ENCODE results near the gene PIGS. TPM values are rescaled to one million over a fixed set of nuclear protein-coding genes. Genes with fewer than 3 reads are reported as not detected.
"Not testable (repeated sequence)": the region's sequence is repeated elsewhere in the genome, so short reads cannot be mapped to it uniquely, and the experiment has no call there.

The PIGS gene
- total RNA-seq, 2 donors from 2014 or later = 39.6 to 44.1 TPM

DNA sequence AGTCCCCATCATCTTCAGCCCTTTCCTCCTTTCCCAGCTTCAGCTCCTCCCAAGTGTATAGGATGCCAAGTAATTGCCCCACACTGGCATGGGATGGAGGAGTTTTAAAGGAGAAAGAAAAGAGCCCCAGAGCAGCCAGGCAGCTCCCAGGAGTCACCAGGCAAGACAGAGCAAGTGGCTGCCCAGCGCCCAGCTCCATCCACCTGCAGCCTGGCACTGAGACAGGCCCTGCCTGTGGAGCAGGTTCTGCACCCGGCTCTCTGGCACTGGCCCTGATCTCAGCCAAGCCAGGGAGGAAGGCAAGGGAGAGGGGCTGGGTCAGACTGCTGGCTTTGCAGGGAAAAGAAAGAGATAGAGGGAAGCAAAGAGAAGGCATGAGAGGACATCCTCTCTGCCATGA lies 43.5 kb downstream of the PIGS start:
- no peak overlapping the region for H3K27ac Mint-ChIP-seq
- ATAC-seq (no peak), DNase-seq (ENCODE audit: low spot score in 2 of 2) (no peak)
- no peaks in the 10 kb centered on the region for H3K36me3 Mint-ChIP-seq
- no peaks in the 10 kb centered on the region for H3K9me3 Mint-ChIP-seq

DNA sequence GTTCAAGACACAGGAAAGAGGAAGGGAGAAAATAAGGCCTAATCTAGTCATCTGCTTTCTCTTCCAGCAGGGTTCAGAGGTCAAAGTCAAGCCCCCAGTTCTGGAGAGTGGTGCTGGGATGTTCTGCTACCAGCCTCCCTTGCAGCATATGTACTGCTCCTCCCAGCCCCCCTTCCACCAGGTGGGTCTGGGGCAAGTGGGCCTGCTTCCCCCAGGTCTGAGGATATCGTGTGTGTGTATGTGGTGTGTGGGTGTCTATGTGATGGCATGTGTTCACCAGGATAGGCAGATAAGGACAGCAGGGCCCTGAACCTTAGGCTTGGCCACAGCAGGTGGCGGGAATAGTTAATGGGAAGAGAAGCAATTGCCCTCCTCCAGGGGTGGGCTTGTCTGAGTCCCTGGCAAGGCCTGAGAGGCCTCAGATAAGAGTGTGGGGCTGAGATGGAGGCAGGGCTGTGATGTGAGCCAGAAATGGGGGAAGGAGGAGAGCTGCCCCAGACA lies 44.1 kb downstream of the PIGS start:
- Mint-ChIP-seq H3K9me3 (no peaks in the 10 kb centered on the region), H3K36me3 (no peaks in the 10 kb centered on the region), H3K27ac (no peak overlapping the region)
- DNase-seq (ENCODE audit: low spot score in 2 of 2) (no peak), ATAC-seq (no peak)

GRCh38 chr17:28526381-28526780 lies 44.9 kb downstream of the PIGS start:
- ATAC-seq (no peak), DNase-seq (ENCODE audit: low spot score in 2 of 2) (no peak)
- no peaks in the 10 kb centered on the region for H3K36me3 Mint-ChIP-seq
- peak overlapping the region in 1 of 2 donors; percentile 55 for H3K27ac Mint-ChIP-seq
- no peaks in the 10 kb centered on the region for H3K9me3 Mint-ChIP-seq

DNA sequence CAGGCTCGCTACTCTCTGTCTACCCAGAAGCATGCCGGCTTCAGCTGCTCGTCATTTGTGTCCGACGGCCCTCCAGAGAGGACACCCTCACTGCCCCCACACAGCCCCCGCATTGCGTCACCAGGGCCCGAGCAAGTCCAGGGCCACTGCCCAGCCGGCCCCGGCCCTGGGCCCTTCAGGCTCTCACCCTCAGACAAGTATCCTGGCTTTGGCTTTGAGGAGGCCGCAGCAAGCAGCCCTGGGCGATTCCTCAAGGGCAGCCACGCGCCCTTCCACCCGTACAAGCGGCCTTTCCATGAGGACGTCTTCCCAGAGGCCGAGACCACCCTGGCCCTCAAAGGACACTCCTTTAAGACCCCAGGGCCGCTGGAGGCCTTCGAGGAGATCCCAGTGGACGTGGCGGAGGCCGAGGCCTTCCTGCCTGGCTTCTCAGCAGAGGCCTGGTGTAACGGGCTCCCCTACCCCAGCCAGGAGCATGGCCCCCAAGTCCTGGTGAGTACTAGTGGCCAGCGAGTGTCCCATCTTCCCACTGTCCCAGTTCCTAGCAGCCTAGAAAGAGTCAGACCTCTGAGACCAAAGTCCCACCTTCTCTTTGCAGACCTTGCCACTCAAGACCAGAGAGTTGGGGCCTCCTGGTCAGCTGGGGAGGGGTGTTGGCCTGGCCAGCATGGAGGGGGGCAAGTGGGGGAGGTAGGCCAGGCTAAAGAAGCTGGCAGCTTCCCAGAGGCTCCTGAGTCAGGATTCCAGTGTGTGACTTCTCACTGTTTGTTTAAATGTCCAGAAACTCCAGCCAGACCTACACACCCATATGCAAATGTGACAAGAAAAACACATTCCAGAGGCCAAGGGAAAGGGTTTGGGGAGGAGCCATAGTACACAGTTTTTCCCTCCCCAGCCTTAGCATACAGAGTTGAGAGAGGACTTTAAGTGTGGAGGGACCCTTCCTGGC lies 46.6 kb downstream of the PIGS start:
- DNase-seq (ENCODE audit: low spot score in 2 of 2) = no peak
- H3K27ac Mint-ChIP-seq = peak overlapping the region in 1 of 2 donors; percentile 37
- no peak for ATAC-seq

GRCh38 chr17:28523876-28524275 lies 47.4 kb downstream of the PIGS start:
- H3K9me3 Mint-ChIP-seq = no peaks in the 10 kb centered on the region
- H3K36me3 Mint-ChIP-seq = no peaks in the 10 kb centered on the region
- ATAC-seq (no peak), DNase-seq (ENCODE audit: low spot score in 2 of 2) (no peak)
- H3K27ac Mint-ChIP-seq = peak overlapping the region; percentile 19 to 37

More for the DNA sequence above, 46.6 kb downstream of the PIGS start:
- Mint-ChIP-seq H3K36me3 (no peaks in the 10 kb centered on the region), H3K9me3 (no peaks in the 10 kb centered on the region)

- no peak for ATAC-seq
- no peaks in the 10 kb centered on the region for H3K9me3 Mint-ChIP-seq
- peak overlapping the region in 1 of 2 donors; percentile 19 for H3K27ac Mint-ChIP-seq
- no peak for DNase-seq (ENCODE audit: low spot score in 2 of 2)
- no peaks in the 10 kb centered on the region for H3K36me3 Mint-ChIP-seq
Observed at GRCh38 chr17:28523186-28523585, 48.1 kb downstream of the PIGS start.

DNA sequence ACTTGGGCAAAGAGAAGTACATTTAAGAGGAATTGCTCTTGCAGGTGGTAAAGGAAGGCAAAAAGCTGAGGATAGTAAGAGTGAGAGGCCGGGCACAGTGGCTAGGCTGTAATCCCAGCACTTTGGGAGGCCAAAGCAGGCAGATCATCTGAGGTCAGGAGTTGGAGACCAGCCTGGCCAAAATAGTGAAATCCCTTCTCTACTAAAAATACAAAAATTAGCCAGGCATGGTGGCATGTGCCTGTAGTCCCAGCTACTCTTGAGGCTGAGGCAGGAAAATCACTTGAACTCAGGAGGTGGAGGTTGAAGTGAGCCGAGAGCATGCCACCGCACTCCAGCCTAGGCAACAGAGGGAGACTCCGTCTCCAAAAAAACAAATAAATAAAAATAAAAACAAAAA lies 49.0 kb downstream of the PIGS start:
- not testable (repeated sequence) for H3K36me3 Mint-ChIP-seq; H3K9me3 Mint-ChIP-seq; ATAC-seq; DNase-seq (ENCODE audit: low spot score in 2 of 2); H3K27ac Mint-ChIP-seq

- Mint-ChIP-seq H3K9me3 (no peaks in the 10 kb centered on the region), H3K27ac (no peak overlapping the region), H3K36me3 (no peaks in the 10 kb centered on the region)
- no peak for DNase-seq (ENCODE audit: low spot score in 2 of 2)
- no peak for ATAC-seq
Observed at GRCh38 chr17:28521311-28522085, 49.8 kb downstream of the PIGS start.

GRCh38 chr17:28520687-28521086 lies 50.6 kb downstream of the PIGS start:
- no peak overlapping the region for H3K27ac Mint-ChIP-seq
- peaks cover 0 to 2% of the 10 kb centered on the region in 2 donors for H3K9me3 Mint-ChIP-seq
- no peak for DNase-seq (ENCODE audit: low spot score in 2 of 2)
- no peaks in the 10 kb centered on the region for H3K36me3 Mint-ChIP-seq
- ATAC-seq = no peak

DNA sequence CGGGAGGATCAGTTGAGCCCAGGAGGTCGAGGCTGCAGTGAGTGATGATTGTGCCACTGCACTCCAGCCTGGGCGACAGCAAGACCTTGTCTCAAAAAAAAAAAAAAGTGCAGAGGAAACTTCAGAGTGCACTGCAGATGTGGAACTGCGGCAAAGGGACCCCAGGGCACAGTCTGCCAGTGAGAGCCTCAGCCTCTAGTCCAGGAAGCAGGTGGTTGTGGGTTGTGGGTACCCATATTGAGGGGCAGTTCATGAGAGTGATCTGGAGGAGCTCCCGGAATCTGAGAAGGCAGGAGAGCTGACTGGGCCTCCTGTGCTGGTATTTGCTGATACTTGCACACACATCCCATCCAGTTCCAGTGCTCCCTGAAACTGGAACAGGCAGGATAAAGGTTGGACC lies 52.1 kb downstream of the PIGS start:
- ATAC-seq (no peak), DNase-seq (ENCODE audit: low spot score in 2 of 2) (no peak)
- peaks cover 0 to 2% of the 10 kb centered on the region in 2 donors for H3K9me3 Mint-ChIP-seq
- H3K27ac Mint-ChIP-seq = no peak overlapping the region
- no peaks in the 10 kb centered on the region for H3K36me3 Mint-ChIP-seq

- Mint-ChIP-seq H3K36me3 (no peaks in the 10 kb centered on the region), H3K9me3 (peaks cover 0 to 2% of the 10 kb centered on the region in 2 donors), H3K27ac (no peak overlapping the region)
- ATAC-seq (no peak), DNase-seq (ENCODE audit: low spot score in 2 of 2) (no peak)
Observed at GRCh38 chr17:28518578-28518977, 52.7 kb downstream of the PIGS start.

DNA sequence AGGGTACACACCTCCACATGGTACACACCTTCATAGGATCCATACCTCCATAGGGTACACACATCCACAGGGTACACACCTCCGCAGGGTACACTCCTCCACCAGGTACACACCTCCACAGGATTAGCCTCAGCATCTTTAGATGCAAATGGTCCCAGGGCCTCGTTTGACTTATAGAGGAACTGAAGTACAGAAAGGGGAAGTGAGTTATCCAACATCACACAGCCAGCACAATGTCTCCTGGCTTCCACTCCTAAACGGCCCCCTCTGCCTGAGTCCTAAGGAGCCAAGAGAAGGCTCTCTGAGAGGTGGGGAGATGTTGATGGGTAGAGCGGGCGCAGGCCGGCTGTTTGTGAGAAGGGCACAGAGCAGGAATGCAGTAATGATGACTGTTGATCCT lies 53.2 kb downstream of the PIGS start:
- DNase-seq (ENCODE audit: low spot score in 2 of 2) = no peak
- no peak for ATAC-seq
- no peak overlapping the region for H3K27ac Mint-ChIP-seq
- peaks cover 0 to 2% of the 10 kb centered on the region in 2 donors for H3K9me3 Mint-ChIP-seq
- H3K36me3 Mint-ChIP-seq = no peaks in the 10 kb centered on the region

DNA sequence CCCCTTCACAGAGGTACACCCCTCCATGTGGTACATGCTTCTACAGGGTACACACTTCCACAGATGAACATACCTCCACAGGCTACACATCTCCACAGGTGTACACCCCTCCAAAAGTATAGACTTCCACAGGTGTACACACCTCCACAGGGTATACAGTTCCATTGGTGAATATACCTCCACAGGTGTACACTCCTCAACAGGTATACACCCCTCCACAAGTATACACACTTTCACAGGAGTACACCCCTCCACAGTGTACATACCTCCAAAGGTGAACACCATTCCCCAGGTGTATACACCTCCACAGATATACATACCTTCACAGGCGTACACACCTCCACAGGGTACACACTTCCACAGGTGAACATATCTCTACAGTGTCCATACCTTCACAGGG lies 55.8 kb downstream of the PIGS start:
- ATAC-seq = no peak
- no peak for DNase-seq (ENCODE audit: low spot score in 2 of 2)
- Mint-ChIP-seq H3K9me3 (peaks cover 0 to 2% of the 10 kb centered on the region in 2 donors), H3K36me3 (no peaks in the 10 kb centered on the region), H3K27ac (no peak overlapping the region)

GRCh38 chr17:28514561-28515002 lies 56.7 kb downstream of the PIGS start:
- H3K27ac Mint-ChIP-seq = no peak overlapping the region
- no peak for ATAC-seq
- peaks cover 0 to 2% of the 10 kb centered on the region in 2 donors for H3K9me3 Mint-ChIP-seq

DNA sequence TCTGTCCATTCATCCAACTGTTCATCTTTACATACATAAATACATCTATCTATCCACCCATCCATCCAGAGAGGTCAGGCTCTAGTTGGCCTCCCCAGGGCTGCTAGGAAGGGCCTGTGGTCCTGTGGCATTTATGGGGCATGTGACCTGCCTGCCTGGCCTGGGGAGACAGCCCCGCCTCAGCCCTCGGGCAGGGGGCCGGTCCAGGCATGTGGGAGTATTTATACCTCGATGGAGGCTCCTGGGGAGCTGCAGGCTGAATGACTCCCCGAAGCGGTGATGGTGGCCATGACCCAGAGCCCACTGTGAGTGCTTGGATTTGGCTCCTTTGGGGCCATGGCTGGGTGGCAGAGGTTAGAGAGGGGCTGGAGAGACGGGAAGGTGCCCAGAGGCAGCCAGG lies 57.8 kb downstream of the PIGS start:
- ATAC-seq (no peak), DNase-seq (ENCODE audit: low spot score in 2 of 2) (no peak)
- peak overlapping the region in 1 of 2 donors; percentile 23 for H3K27ac Mint-ChIP-seq
- no peaks in the 10 kb centered on the region for H3K36me3 Mint-ChIP-seq
- H3K9me3 Mint-ChIP-seq = peaks cover 0 to 2% of the 10 kb centered on the region in 2 donors

More at GRCh38 chr17:28514561-28515002, 56.7 kb downstream of the PIGS start:
- H3K36me3 Mint-ChIP-seq = no peaks in the 10 kb centered on the region
- no peak for DNase-seq (ENCODE audit: low spot score in 2 of 2)

GRCh38 chr17:28511858-28512461 lies 59.4 kb downstream of the PIGS start:
- Mint-ChIP-seq H3K9me3 (peaks cover 0 to 2% of the 10 kb centered on the region in 2 donors), H3K27ac (no peak overlapping the region), H3K36me3 (no peaks in the 10 kb centered on the region)
- DNase-seq (ENCODE audit: low spot score in 2 of 2) (no peak), ATAC-seq (no peak)

GRCh38 chr17:28509789-28510188 lies 61.5 kb downstream of the PIGS start:
- Mint-ChIP-seq H3K27ac (no peak overlapping the region), H3K36me3 (no peaks in the 10 kb centered on the region), H3K9me3 (no peaks in the 10 kb centered on the region)
- ATAC-seq = no peak
- DNase-seq (ENCODE audit: low spot score in 2 of 2) = no peak

Measured in activated naive CD4-positive, alpha-beta T cell treated with anti-CD3 and anti-CD28 coated beads, Interleukin-2, amount 50 U/mL, for 72 hours (primary cell).